ENCODE measurements around the gene EEF1AKMT4. TPM values are rescaled to one million over a fixed set of nuclear protein-coding genes. Genes with fewer than 3 reads are reported as not detected.

Gene EEF1AKMT4
- total and polyA plus RNA-seq, 4 donors, result 2.1 to 13.9 (median 10.8) TPM

GRCh38 chr3:184236033-184236410 lies 13.4 kb upstream of the EEF1AKMT4 start:
- TF ChIP-seq GABPA (IDR thresholded peaks at IDR 0.05 in 1 of 2, conservative IDR thresholded peaks at IDR 0.05 in 1 of 2) (no peak), TAF1 (conservative IDR thresholded peaks at IDR 0.05) (no peak), EGR1 (IDR thresholded peaks at IDR 0.05; ENCODE audit: low read depth in 2 of 2) (no peak), MAX (IDR thresholded peaks at IDR 0.05) (no peak), RXRA (IDR thresholded peaks at IDR 0.05) (no peak), REST (IDR thresholded peaks at IDR 0.05) (no peak), FOXA2 (IDR thresholded peaks at IDR 0.05) (no peak), NR2F2 (IDR thresholded peaks at IDR 0.05) (no peak), HNF4A (conservative IDR thresholded peaks at IDR 0.05) (no peak), JUND (IDR thresholded peaks at IDR 0.05) (no peak), ATF3 (IDR thresholded peaks at IDR 0.05) (no peak), FOXA1 (IDR thresholded peaks at IDR 0.05) (no peak), HNF4G (IDR thresholded peaks at IDR 0.05) (no peak)
- WGBS, result 72% methylated on average over 14 of the region's 14 CpGs
- no peak for DNase-seq (ENCODE audit: low spot score)
- no peaks in the 10 kb centered on the region for H3K36me3 ChIP-seq (ENCODE audit: control insufficient read depth in 4 of 4, insufficient read depth in 3 of 4, low read depth in 1 of 4, low read length in 3 of 4)
- no peak overlapping the region for H3K27ac ChIP-seq (ENCODE audit: low read depth in 1 of 2, low read length in 2 of 2)
- peaks cover 0 to 5% (median 2%) of the 10 kb centered on the region in 4 donors for H3K27me3 ChIP-seq (ENCODE audit: control insufficient read depth in 4 of 4, insufficient read depth in 4 of 4, low read length in 3 of 4)
- H3K9me3 ChIP-seq (ENCODE audit: control insufficient read depth in 4 of 4, low read length in 3 of 4), result no peaks in the 10 kb centered on the region
- H3K9ac ChIP-seq (ENCODE audit: low read depth in 1 of 2, low read length in 2 of 2), result no peak overlapping the region
- H3K4me3 ChIP-seq (ENCODE audit: low read depth in 1 of 3, low read length in 3 of 3), result no peak overlapping the region
- no peaks in the 10 kb centered on the region for H3K4me1 ChIP-seq (ENCODE audit: control insufficient read depth in 4 of 4, insufficient read depth in 4 of 4, low read length in 3 of 4)

DNA sequence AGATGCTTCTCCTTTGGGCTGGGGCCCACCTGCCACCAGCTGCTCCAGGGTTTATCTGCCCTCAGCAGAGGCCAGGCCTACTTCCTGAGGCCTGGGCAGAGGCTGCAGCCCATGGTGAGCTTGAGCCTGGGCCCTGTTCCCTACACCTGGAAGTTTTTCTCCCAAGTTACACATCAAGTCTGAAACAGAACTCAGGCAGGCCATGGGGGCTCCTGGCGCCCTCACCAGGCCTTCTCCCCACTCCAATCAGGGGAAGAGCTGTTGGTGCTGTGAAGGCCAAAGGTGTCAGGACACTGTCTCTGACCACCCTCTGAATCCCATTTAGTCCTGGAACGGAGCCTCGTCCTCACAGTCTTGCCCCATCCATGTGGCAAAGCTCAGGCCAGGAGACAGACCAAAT lies 12.8 kb upstream of the EEF1AKMT4 start:
- TF ChIP-seq ATF3 (IDR thresholded peaks at IDR 0.05) (no peak), HNF4A (conservative IDR thresholded peaks at IDR 0.05) (no peak), FOXA2 (IDR thresholded peaks at IDR 0.05) (no peak), JUND (IDR thresholded peaks at IDR 0.05) (no peak), ZBTB33 (IDR thresholded peaks at IDR 0.05) (no peak), HNF4G (IDR thresholded peaks at IDR 0.05) (no peak), CTCF (IDR thresholded peaks at IDR 0.05; ENCODE audit: low read depth, low read length, missing input control) (no peak), SP1 (IDR thresholded peaks at IDR 0.05) (no peak), RAD21 (IDR thresholded peaks at IDR 0.05) (no peak), GABPA (IDR thresholded peaks at IDR 0.05 in 1 of 2, conservative IDR thresholded peaks at IDR 0.05 in 1 of 2) (no peak), NR2F2 (IDR thresholded peaks at IDR 0.05) (no peak), RXRA (IDR thresholded peaks at IDR 0.05) (no peak), FOXA1 (IDR thresholded peaks at IDR 0.05) (no peak), MAX (IDR thresholded peaks at IDR 0.05) (no peak)
- H3K36me3 ChIP-seq (ENCODE audit: control insufficient read depth in 4 of 4, insufficient read depth in 3 of 4, low read depth in 1 of 4, low read length in 3 of 4), result no peaks in the 10 kb centered on the region
- H3K9me3 ChIP-seq (ENCODE audit: control insufficient read depth in 4 of 4, low read length in 3 of 4), result no peaks in the 10 kb centered on the region
- no peak overlapping the region for H3K27ac ChIP-seq (ENCODE audit: low read depth in 1 of 2, low read length in 2 of 2)
- peaks cover 4 to 6% (median 6%) of the 10 kb centered on the region in 4 donors for H3K4me1 ChIP-seq (ENCODE audit: control insufficient read depth in 4 of 4, insufficient read depth in 4 of 4, low read length in 3 of 4)
- no peak overlapping the region for H3K4me3 ChIP-seq (ENCODE audit: low read depth in 1 of 3, low read length in 3 of 3)
- peaks cover 0 to 5% (median 2%) of the 10 kb centered on the region in 4 donors for H3K27me3 ChIP-seq (ENCODE audit: control insufficient read depth in 4 of 4, insufficient read depth in 4 of 4, low read length in 3 of 4)
- WGBS, result 94% methylated on average over 3 of the region's 3 CpGs
- no peak for DNase-seq (ENCODE audit: low spot score)
- H3K9ac ChIP-seq (ENCODE audit: low read depth in 1 of 2, low read length in 2 of 2), result no peak overlapping the region
